GM10248 (cell line): ENCODE results near the gene PRICKLE1.

Experiments used
- CTCF ChIA-PET: fragments of 300-600 bp; sonication (Branson Sonifier 250); formaldehyde crosslinking; extraction: SDS; loops from one replicate; lab custom pipeline; 2021; ENCODE audit warnings: antibody characterized with exemption; lab: Yijun Ruan, JAX
- POLR2A ChIA-PET: fragments of 350-650 bp; sonication (Branson Sonifier 250); formaldehyde crosslinking; extraction: SDS; loops from one replicate; lab custom pipeline; 2020; ENCODE audit warnings: antibody characterized with exemption; lab: Yijun Ruan, JAX
- DNase-seq: peaks from one replicate; pipeline ENCODE4 v3.0.0; 2012; ENCODE audit errors: extremely low spot score
- TF ChIP-seq, protein P1 (sequence below): IDR thresholded peaks from 2 replicates; pipeline ENCODE4 v1.5.1; 2012; ENCODE audit warnings: mild to moderate bottlenecking, low read depth; ENCODE audit errors: extremely low read depth, missing control alignments, control extremely low read depth

The PRICKLE1 gene

GRCh38 chr12:42458575-42458974, 131.0 kb downstream of the PRICKLE1 start:
- no peak for DNase-seq
- ChIA-PET POLR2A (no interaction called here), CTCF (interaction anchor here (0.8 kb wide), 1 partner anchor 22 kb away, joined by 4 read pairs; no protein-coding TSS in a partner anchor)
- TF ChIP-seq, protein P1, sequence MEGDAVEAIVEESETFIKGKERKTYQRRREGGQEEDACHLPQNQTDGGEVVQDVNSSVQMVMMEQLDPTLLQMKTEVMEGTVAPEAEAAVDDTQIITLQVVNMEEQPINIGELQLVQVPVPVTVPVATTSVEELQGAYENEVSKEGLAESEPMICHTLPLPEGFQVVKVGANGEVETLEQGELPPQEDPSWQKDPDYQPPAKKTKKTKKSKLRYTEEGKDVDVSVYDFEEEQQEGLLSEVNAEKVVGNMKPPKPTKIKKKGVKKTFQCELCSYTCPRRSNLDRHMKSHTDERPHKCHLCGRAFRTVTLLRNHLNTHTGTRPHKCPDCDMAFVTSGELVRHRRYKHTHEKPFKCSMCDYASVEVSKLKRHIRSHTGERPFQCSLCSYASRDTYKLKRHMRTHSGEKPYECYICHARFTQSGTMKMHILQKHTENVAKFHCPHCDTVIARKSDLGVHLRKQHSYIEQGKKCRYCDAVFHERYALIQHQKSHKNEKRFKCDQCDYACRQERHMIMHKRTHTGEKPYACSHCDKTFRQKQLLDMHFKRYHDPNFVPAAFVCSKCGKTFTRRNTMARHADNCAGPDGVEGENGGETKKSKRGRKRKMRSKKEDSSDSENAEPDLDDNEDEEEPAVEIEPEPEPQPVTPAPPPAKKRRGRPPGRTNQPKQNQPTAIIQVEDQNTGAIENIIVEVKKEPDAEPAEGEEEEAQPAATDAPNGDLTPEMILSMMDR, result no peak

GRCh38 chr12:42450248-42450647, 139.3 kb downstream of the PRICKLE1 start:
- DNase-seq, result no peak
- POLR2A ChIA-PET, result no interaction called here
- TF ChIP-seq, protein P1, result no peak
- CTCF ChIA-PET, result interaction anchor here (1.0 to 1.5 kb wide), 4 partner anchors 12 to 889 kb away, joined by 3 to 5 read pairs (median 3); no protein-coding TSS in a partner anchor

DNA sequence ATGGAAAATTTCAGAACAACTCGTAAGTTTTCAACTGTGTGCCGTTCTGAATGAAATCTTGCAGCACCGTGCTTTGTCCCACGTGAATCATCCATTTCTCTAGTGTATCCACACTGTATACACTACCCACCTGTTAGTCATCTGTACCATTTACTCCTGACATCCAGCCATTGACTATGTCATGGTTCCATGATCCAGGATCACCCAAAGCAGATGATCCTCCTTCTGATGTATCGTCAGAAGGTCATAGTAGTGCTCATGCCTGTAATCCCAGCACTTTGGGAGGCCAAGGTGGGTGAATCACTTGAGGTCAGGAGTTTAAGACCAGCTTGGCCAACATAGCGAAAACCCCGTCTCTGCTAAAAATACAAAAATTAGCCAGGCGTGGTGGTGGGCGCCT, 140.7 kb downstream of the PRICKLE1 start:
- TF ChIP-seq, protein P1, result no peak
- POLR2A ChIA-PET, result no interaction called here
- CTCF ChIA-PET, result no interaction called here
- DNase-seq, result no peak

GRCh38 chr12:42447371-42447786, 142.2 kb downstream of the PRICKLE1 start:
- CTCF ChIA-PET, result interaction anchor here (1.6 kb wide), 1 partner anchor 20 kb away, joined by 3 read pairs; no protein-coding TSS in a partner anchor

GRCh38 chr12:42446761-42447160, 142.8 kb downstream of the PRICKLE1 start:
- POLR2A ChIA-PET, result no interaction called here
- CTCF ChIA-PET, result interaction anchor here (1.6 kb wide), 1 partner anchor 20 kb away, joined by 3 read pairs; no protein-coding TSS in a partner anchor
- TF ChIP-seq, protein P1, result no peak
- DNase-seq, result no peak

More at GRCh38 chr12:42447371-42447786, 142.2 kb downstream of the PRICKLE1 start:
- TF ChIP-seq, protein P1, result no peak
- POLR2A ChIA-PET, result no interaction called here
- no peak for DNase-seq

- TF ChIP-seq, protein P1, result no peak
- ChIA-PET CTCF (interaction anchor here (1.6 kb wide), 1 partner anchor 19 kb away, joined by 3 read pairs; no protein-coding TSS in a partner anchor), POLR2A (no interaction called here)
- no peak for DNase-seq
Observed at GRCh38 chr12:42445891-42446290, 143.7 kb downstream of the PRICKLE1 start.
